ENCODE results near the gene SYT13.

- TF ChIP-seq CTCF (conservative IDR thresholded peaks at IDR 0.05 in 1 of 2, IDR thresholded peaks at IDR 0.05 in 1 of 2; ENCODE audit: extremely low read depth in 1 of 2, insufficient read depth in 1 of 2, low read depth in 1 of 2, low read length in 2 of 2) (no peak), EZH2 (IDR thresholded peaks at IDR 0.05; ENCODE audit: borderline replicate concordance, low read length) (no peak)
Observed at GRCh38 chr11:45263773-45264172, 22.4 kb downstream of the SYT13 start.

Measured in mammary epithelial cell (primary cell).